Colonic mucosa (tissue), 4 donors: Measurements from ENCODE around the gene ARHGEF16. TPM values are rescaled to one million over a fixed set of nuclear protein-coding genes. Genes with fewer than 3 reads are reported as not detected.
A peak's percentile ranks its signal among the peaks of the same experiment; 100 is the strongest.

Experiments used
- DNase-seq: peaks from one replicate; pipeline ENCODE4 v3.0.0-alpha.2; 2020
- H3K27ac ChIP-seq: fragments of 200-600 bp; one replicate; pipeline ENCODE4 v1.8.0; 2021
- H3K27me3 ChIP-seq: fragments of 200-600 bp; one replicate; pipeline ENCODE4 v1.8.0; 2021
- H3K36me3 ChIP-seq: fragments of 200-600 bp; one replicate; pipeline ENCODE4 v1.8.0; 2021
- H3K4me1 ChIP-seq: fragments of 200-600 bp; one replicate; pipeline ENCODE4 v1.8.0; 2021; ENCODE audit warnings: mild to moderate bottlenecking
- H3K4me3 ChIP-seq: fragments of 200-600 bp; one replicate; pipeline ENCODE4 v1.8.0; 2021
- H3K9ac ChIP-seq, 2 donors: one replicate each; pipeline ENCODE4 v1.7.0; 2013; ENCODE audit warnings: control low read depth in 2 of 2, low read depth in 2 of 2, low read length in 2 of 2
- H3K9me3 ChIP-seq: fragments of 200-600 bp; one replicate; pipeline ENCODE4 v1.8.0; 2021
- intact Hi-C: fragments of 100-400 bp; cut with DNase I; formaldehyde crosslinking; loops from one replicate; pipeline ENCODE4 v1.14.1; 2022
- total RNA-seq, 2 donors: library from RNA; stranded (reverse); fragmentation: NEBNext Ultra II Directional in 1 of 2; extraction: Animal tissue kit (Norgen Biotek cat#: 25700) in 1 of 2; gene quantifications; one replicate each; pipeline ENCODE4 v1.2.1, GENCODE V29; 2021
- TF ChIP-seq, protein P1 (sequence below): fragments of 200-600 bp; IDR thresholded peaks from one replicate; pipeline ENCODE4 v1.8.0; 2022; ENCODE audit warnings: antibody characterized with exemption, mild to moderate bottlenecking
- donor health status: healthy.
- donor health status: DM: no; HTN: no; CAD: no.
- donor health status: DM: no; HTN: no; CAD: no.

ARHGEF16 gene
- total RNA-seq, 2 donors from 2014 or later = 77.3 to 90.2 TPM

GRCh38 chr1:3518256-3518655, 63.8 kb downstream of the ARHGEF16 start:
- no peak overlapping the region for H3K27ac ChIP-seq
- no peaks in the 10 kb centered on the region for H3K4me1 ChIP-seq
- H3K36me3 ChIP-seq = no peaks in the 10 kb centered on the region
- H3K9ac ChIP-seq = no peak overlapping the region
- no peaks in the 10 kb centered on the region for H3K9me3 ChIP-seq
- H3K4me3 ChIP-seq = no peak overlapping the region
- TF ChIP-seq, protein P1, sequence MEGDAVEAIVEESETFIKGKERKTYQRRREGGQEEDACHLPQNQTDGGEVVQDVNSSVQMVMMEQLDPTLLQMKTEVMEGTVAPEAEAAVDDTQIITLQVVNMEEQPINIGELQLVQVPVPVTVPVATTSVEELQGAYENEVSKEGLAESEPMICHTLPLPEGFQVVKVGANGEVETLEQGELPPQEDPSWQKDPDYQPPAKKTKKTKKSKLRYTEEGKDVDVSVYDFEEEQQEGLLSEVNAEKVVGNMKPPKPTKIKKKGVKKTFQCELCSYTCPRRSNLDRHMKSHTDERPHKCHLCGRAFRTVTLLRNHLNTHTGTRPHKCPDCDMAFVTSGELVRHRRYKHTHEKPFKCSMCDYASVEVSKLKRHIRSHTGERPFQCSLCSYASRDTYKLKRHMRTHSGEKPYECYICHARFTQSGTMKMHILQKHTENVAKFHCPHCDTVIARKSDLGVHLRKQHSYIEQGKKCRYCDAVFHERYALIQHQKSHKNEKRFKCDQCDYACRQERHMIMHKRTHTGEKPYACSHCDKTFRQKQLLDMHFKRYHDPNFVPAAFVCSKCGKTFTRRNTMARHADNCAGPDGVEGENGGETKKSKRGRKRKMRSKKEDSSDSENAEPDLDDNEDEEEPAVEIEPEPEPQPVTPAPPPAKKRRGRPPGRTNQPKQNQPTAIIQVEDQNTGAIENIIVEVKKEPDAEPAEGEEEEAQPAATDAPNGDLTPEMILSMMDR = peak; percentile 40
- intact Hi-C loops = no loop called here
- no peaks in the 10 kb centered on the region for H3K27me3 ChIP-seq
- DNase-seq = no peak

- no peaks in the 10 kb centered on the region for H3K27me3 ChIP-seq
- intact Hi-C loops = no loop called here
- H3K9me3 ChIP-seq = no peaks in the 10 kb centered on the region
- H3K4me1 ChIP-seq = no peaks in the 10 kb centered on the region
- no peak overlapping the region for H3K9ac ChIP-seq
- no peak overlapping the region for H3K4me3 ChIP-seq
- TF ChIP-seq, protein P1 = no peak
- no peak overlapping the region for H3K27ac ChIP-seq
- DNase-seq = no peak
- H3K36me3 ChIP-seq = no peaks in the 10 kb centered on the region
These were observed 64.3 kb downstream of the ARHGEF16 start for GRCh38 chr1:3518756-3519155.

- Histone ChIP-seq H3K36me3 (no peaks in the 10 kb centered on the region), H3K4me3 (no peak overlapping the region), H3K4me1 (no peaks in the 10 kb centered on the region), H3K27me3 (no peaks in the 10 kb centered on the region), H3K9ac (no peak overlapping the region), H3K27ac (no peak overlapping the region), H3K9me3 (no peaks in the 10 kb centered on the region)
- TF ChIP-seq, protein P1 = no peak
- no peak for DNase-seq
- intact Hi-C loops = no loop called here
These were observed 64.9 kb downstream of the ARHGEF16 start for GRCh38 chr1:3519301-3519885.

DNA sequence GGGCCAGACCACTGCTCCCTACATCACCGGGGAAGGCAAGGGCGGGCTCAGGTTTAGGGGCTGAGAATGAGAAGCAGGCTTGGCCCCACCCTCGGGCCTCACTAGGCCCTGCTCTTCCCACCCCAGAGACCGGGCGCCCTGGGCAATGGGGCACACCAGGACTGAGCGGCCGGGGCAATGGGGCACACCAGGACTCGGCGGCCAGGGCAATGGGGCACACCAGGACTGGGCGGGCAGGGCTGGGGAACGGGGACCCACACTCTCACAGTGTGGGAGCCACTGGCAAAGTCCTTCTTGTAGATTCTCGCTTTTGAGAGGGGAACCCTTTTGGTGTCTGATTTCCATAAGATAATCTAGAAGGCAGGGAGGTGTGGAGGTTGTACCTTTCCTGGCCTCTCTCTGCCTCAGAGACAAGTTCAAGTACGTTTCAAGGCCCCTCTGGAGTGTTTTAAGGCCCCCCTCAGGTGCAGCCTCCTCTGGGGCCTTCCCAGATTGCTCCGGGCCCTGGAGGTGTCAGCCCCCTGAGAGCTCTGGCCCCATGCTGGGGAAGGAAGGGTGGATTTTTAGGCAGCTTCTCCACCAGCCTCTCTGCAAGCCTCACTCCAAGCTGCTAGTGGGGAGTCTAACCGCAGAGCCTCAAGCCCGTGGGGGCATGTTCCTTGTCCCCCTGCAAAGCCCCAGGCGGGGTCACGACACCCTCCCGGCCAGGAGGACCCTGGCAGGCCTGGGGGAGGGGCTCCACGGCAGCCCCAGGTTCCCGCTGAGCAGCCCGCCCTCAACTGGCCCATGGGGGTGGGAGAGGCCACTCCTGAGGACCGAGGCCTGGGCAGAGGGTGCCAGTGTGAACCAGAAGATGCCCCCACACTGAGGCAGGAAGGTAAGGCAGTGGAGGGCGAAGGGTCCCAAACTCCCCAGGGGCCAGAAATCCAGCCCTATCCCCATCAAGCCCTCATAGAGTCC, 66.2 kb downstream of the ARHGEF16 start:
- no peaks in the 10 kb centered on the region for H3K27me3 ChIP-seq
- TF ChIP-seq, protein P1 = no peak
- no peaks in the 10 kb centered on the region for H3K9me3 ChIP-seq
- intact Hi-C loops = no loop called here
- no peak overlapping the region for H3K9ac ChIP-seq
- H3K4me1 ChIP-seq = no peaks in the 10 kb centered on the region
- H3K27ac ChIP-seq = no peak overlapping the region
- DNase-seq = no peak
- H3K4me3 ChIP-seq = no peak overlapping the region
- H3K36me3 ChIP-seq = no peaks in the 10 kb centered on the region

DNA sequence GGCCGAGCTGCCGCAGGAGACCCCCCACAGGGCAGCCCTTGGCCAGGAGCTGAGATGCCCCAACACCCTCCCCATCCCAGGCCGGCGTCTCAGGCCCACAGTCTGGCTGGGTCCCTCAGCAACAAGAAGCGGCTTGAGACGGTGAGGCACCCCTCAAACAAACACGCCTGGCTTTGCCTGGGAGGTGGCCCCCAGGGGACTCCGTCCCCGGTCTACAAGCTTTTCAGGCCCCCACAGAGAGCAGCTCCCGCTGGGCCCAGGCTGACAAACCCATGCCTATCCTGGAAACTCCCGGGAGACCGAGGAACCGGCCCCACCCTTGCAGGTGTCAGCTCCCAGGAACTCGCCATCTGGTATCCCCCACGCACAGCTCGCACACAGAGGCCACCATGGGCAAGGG, 67.0 kb downstream of the ARHGEF16 start:
- H3K9me3 ChIP-seq = no peaks in the 10 kb centered on the region
- intact Hi-C loops = no loop called here
- H3K4me3 ChIP-seq = no peak overlapping the region
- no peak overlapping the region for H3K27ac ChIP-seq
- TF ChIP-seq, protein P1 = no peak
- H3K9ac ChIP-seq = no peak overlapping the region
- H3K4me1 ChIP-seq = no peaks in the 10 kb centered on the region
- H3K27me3 ChIP-seq = no peaks in the 10 kb centered on the region
- no peak for DNase-seq
- H3K36me3 ChIP-seq = no peaks in the 10 kb centered on the region
